ENCODE results near the gene NIBAN1. TPM values are rescaled to one million over a fixed set of nuclear protein-coding genes. Genes with fewer than 3 reads are reported as not detected.

NIBAN1 gene
- total and polyA plus RNA-seq, 2 of the 8 experiments (the other 6 are each of a cell fraction or from before 2014, with no cell fraction given): 5.7 to 15.2 TPM

- Histone ChIP-seq H3K79me1 (ENCODE audit: low read depth, low read length) (no peaks in the 10 kb centered on the region), H2AFZ (ENCODE audit: low read length) (peak overlapping the region; percentile 9; the same call in 1 of the 2 replicates), H3K4me2 (ENCODE audit: insufficient read depth in 1 of 2, low read depth in 2 of 2, low read length in 2 of 2) (no peak overlapping the region), H2BK15ac (ENCODE audit: low read length) (no peak overlapping the region), H2BK5ac (ENCODE audit: low read depth, low read length) (no peak overlapping the region), H3K9ac (replicated peaks in 1 of 4; ENCODE audit: extremely low read depth in 1 of 4, low read depth in 3 of 4, low read length in 3 of 4) (no peak overlapping the region), H3K36me3 (ENCODE audit: control insufficient read depth in 2 of 4, insufficient read depth in 4 of 4, low read length in 3 of 4) (no peaks in the 10 kb centered on the region), H3K56ac (replicated peaks; ENCODE audit: insufficient read length, low read depth, low read length) (no peak overlapping the region), H3K14ac (ENCODE audit: insufficient read length) (no peak overlapping the region), H3K4ac (replicated peaks; ENCODE audit: insufficient read length, low read depth, low read length) (no peak overlapping the region), H4K5ac (ENCODE audit: insufficient read length, low read depth, low read length) (no peak overlapping the region), H2AK5ac (ENCODE audit: low read depth, low read length) (no peak overlapping the region), H4K91ac (replicated peaks; ENCODE audit: insufficient read length, low read length) (no peak overlapping the region), H2BK12ac (ENCODE audit: low read depth, low read length) (no peak overlapping the region), H3K9me3 (ENCODE audit: insufficient read depth in 2 of 2, low read depth in 1 of 2, low read length in 1 of 2) (no peaks in the 10 kb centered on the region), H3K79me2 (ENCODE audit: control insufficient read depth in 1 of 2, insufficient read depth in 2 of 2, low read length in 2 of 2) (no peaks in the 10 kb centered on the region), H3K23me2 (ENCODE audit: low read depth, low read length) (no peaks in the 10 kb centered on the region), H4K20me1 (replicated peaks in 1 of 2; ENCODE audit: control insufficient read depth in 1 of 2, insufficient read depth in 2 of 2, low read length in 2 of 2) (no peaks in the 10 kb centered on the region), H3K18ac (ENCODE audit: extremely low read depth, low read length) (no peak overlapping the region), H3K4me1 (replicated peaks in 1 of 4; ENCODE audit: control insufficient read depth in 3 of 4, insufficient read depth in 4 of 4, low read length in 3 of 4) (peaks cover 0 to 2% (median 0%) of the 10 kb centered on the region in 4 experiments; a peak in 2 of 7 replicates), H3K23ac (ENCODE audit: insufficient read length) (no peak overlapping the region), H3K4me3 (ENCODE audit: extremely low read depth in 1 of 4, insufficient read depth in 2 of 4, low read depth in 3 of 4, low read length in 4 of 4) (no peak overlapping the region), H2BK120ac (replicated peaks; ENCODE audit: low read depth, low read length) (no peak overlapping the region), H2BK20ac (ENCODE audit: low read length) (no peak overlapping the region), H4K8ac (ENCODE audit: extremely low read depth, insufficient read depth, low read length) (no peak overlapping the region), H3K27me3 (replicated peaks in 1 of 4; ENCODE audit: control insufficient read depth in 3 of 4, extremely low read depth in 1 of 4, insufficient read depth in 3 of 4, low read length in 3 of 4) (no peaks in the 10 kb centered on the region), H3K27ac (ENCODE audit: low read depth, low read length) (no peak overlapping the region)
- TF ChIP-seq RAD21 (IDR thresholded peaks at IDR 0.05 in 1 of 2, conservative IDR thresholded peaks at IDR 0.05 in 1 of 2; ENCODE audit: low read depth in 2 of 2, low read length in 2 of 2): no peak
- TF ChIP-seq HDAC6 (IDR thresholded peaks at IDR 0.05; ENCODE audit: low read depth, low read length): no peak
- no peak for TF ChIP-seq SAP30 (IDR thresholded peaks at IDR 0.05; ENCODE audit: insufficient read depth, insufficient replicate concordance, low read length)
- TF ChIP-seq EZH2 (IDR thresholded peaks at IDR 0.05; ENCODE audit: low read depth, low read length, severe bottlenecking): no peak
- POLR2A ChIA-PET (ENCODE audit: partially characterized antibody): no interaction called here
- 76% methylated on average over 1 of the region's 1 CpG; no CpG with 5 or more reads in 1 of the 2 experiments for WGBS, 2 experiments (ENCODE audit: extremely low coverage in 1 of 2, insufficient coverage in 1 of 2, insufficient read length in 1 of 2, insufficient replicate concordance in 2 of 2, low coverage in 1 of 2, low lambda C conversion rate in 2 of 2, missing lambda C conversion rate in 1 of 2)
- DNase-seq (ENCODE audit: low read depth in 1 of 2, low spot score in 2 of 2) (no peak), FAIRE-seq (no peak)
- CTCF ChIA-PET (ENCODE audit: partially characterized antibody): interaction anchor here (0.6 to 1.3 kb wide), 3 partner anchors 9 to 183 kb away, joined by 3 read pairs; no protein-coding TSS in a partner anchor
Observed at GRCh38 chr1:184990204-184990603, 15.9 kb upstream of the NIBAN1 start.
